Astrocyte (in vitro differentiated cells and primary cell): ENCODE results near the gene NCKAP1.

Experiments
- CTCF ChIP-seq: IDR thresholded peaks from 2 replicates; pipeline ENCODE4 v1.5.1; 2011; ENCODE audit warnings: low read depth, mild to moderate bottlenecking, inconsistent platforms, low read length, moderate library complexity; ENCODE audit not compliant: insufficient read depth
- EZH2 ChIP-seq: IDR thresholded peaks from 2 replicates; pipeline ENCODE4 v1.6.1; 2012; ENCODE audit warnings: mild to moderate bottlenecking, low read length, inconsistent platforms; ENCODE audit not compliant: insufficient read depth

- TF ChIP-seq CTCF = no peak
- no peak for TF ChIP-seq EZH2
Measured at GRCh38 chr2:182946958-182947369, 91.3 kb downstream of the NCKAP1 start.
